HG03442 (cell line): ENCODE measurements around the gene MAN2B1.
"Not testable (repeated sequence)": the region's sequence is repeated elsewhere in the genome, so short reads cannot be mapped to it uniquely, and the experiment has no call there.

Experiments
- ATAC-seq: cut with Tn5 transposase; IDR thresholded peaks from one replicate; pipeline ENCODE4 v1.9.1; 2021; ENCODE audit warnings: mild to moderate bottlenecking, moderate library complexity; ENCODE audit not compliant: unreplicated experiment

The MAN2B1 gene

DNA sequence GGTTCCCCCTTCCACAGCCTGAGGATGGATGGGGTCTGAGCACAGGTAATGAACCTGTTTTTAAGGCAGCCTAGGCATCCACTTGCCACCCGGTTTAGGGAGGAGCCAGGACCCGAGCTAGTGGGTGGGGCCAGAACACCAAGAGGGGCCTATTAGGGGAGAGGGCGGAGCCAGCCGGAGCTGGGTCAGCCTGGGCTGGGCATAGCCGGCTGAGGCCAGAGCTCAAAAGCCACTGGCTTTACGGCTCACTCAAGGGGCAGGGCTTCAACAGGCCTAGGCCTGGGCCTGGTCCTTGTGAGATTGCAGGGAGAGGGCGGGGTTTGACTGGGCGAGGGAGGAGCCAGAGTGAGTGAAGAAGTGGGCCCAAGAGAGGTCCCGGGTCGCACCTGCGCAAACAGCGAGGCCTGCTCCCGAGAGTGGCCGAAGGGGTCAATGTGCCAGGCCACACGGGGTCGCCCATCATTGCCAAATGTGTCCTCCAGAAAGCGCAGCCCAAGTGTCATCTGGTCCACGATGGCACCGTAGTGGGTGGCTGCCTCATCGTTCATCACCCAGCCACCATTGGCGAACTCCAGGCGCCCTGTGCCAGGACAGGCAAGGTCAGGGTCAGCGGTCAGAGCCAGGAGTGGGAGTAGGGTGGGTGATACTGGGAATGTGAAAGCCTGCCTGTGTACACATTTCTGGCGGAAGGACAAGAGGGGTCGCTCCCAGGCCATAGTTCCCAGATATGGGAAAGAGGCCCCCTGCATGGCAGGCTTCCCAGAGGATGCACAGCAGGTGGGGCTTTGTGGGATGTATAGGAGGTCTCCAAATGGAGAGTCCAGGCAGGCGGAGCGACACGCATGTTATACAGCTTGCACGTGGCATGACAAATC lies 1.9 kb downstream of the MAN2B1 start:
- no peak for ATAC-seq

DNA sequence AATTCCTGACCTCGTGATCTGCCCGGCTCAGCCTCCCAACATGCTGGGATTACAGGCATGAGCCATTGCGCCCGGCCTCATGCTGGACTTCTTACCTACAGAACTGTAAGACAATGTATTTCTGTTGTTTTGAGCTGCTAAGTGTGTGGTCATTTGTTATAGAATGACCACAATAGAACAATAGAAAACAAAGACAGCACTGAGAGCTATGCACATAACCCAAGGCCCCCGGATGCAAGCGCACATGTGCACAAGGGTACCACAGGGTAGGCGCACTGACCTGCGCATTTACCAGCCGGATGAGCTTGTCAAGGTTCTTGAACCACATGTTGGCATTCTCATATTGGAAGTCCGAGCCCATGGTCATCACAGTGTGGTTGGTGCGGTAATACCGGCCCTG lies 5.6 kb downstream of the MAN2B1 start:
- ATAC-seq, result no peak

DNA sequence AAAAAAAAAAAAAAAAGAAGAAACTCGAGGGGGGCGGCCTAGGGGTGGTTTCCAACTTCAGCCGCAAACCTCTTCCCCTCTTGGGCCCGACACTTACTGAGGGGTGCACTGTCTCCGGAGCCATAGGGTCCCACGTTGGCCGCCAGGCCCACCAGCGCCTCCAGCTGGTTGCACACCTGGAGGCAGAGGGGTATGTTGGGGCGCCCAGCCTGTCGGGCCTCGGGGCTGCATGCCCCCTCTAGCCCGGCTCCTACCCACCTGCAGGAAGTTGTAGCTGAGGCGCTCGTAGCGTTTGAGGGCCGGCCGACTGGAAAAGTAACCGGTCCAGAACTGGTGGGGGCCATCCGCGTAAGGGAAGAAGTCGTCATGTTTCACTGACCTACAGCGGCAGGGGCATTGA lies 8.6 kb downstream of the MAN2B1 start:
- no peak for ATAC-seq

DNA sequence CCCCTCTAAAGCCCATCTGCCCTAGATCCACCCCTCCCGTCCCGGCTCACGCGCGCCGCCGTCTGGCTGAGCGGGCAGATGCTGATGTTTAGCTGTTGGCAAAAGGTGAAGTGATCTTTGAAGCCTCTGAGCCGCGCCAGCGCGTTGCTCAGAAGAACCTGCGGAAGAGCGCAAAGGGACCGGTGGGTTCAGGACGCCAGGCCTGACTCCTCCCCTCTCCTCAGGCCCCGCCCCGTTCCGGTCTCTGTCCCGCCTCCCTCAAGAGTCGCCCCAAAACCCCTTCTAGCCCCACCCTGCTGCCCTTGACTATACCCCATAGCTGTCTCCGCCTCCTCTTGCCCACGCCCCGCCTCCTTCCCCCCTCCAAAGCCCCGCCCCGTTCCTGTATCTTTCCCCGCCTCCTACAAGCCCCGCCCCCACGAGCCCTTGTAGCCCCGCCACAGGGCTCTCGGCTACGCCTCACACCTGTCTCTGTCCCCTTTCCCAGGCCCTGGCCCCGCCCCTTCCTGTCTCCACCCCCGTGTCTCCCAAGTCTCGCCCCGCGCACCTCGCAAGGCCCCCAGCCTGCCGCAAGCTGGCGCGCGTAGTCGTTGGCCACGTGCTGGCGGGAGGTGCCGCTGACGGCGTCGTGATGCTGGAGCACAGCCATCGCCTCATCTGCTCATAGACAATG lies 9.5 kb downstream of the MAN2B1 start:
- ATAC-seq, result no peak

DNA sequence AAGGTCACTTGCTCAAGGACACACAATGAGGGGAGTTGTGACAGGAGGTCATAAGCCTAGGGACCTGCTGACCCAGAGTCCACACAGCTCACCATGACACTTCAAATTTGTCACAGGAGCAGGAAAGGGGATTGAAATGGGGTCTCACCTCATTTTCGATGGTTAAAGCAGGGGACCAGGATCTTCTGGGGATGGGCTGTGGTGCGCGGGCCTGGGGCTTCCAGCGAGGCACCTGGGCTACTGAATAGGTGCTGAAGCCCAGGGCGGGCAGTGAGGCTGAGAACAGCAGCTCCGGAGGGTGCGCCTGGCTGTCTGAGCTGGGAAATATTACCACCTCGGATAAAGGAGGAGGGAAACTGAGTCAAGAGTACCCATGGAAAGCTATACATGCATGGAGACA lies 11.0 kb downstream of the MAN2B1 start:
- ATAC-seq, result no peak

DNA sequence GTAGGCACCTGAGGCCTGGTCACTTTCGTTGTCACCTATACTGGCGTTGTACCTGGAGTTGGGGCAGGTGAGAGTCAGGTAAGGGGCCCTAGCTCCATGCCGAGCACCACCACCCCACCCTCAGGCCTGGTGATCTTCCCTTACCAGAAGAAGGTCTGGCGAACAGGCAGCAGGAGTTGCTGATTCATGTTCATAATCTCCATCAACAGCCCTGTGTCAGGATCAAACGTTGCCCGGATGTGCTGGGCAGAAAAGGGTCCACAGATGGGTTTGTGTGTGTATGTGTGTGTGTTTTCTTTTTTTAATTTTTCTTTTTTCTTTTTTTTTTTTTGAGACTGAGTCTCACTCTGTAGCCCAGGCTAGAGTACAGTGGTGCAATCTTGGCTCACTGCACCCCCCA lies 14.3 kb downstream of the MAN2B1 start:
- no peak for ATAC-seq

DNA sequence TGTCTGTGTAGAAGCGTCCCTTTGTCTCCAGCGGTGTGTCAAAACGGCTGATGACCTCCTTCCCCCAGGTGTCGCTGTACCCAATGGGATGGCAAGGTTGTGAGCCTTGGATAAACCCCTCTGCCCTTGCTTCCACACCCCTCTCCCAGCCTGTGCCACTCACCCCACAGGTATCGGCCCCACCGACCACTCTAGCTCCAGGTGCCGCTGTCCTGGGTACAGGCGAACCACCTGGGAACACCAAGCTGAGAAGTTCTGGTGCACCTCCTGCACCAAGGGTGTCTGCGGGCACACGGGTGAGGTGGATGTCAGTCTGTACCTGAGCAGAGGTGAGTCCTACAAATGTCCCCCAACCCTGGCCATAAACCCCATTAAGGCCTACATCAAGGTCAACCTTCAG lies 16.6 kb downstream of the MAN2B1 start:
- no peak for ATAC-seq

DNA sequence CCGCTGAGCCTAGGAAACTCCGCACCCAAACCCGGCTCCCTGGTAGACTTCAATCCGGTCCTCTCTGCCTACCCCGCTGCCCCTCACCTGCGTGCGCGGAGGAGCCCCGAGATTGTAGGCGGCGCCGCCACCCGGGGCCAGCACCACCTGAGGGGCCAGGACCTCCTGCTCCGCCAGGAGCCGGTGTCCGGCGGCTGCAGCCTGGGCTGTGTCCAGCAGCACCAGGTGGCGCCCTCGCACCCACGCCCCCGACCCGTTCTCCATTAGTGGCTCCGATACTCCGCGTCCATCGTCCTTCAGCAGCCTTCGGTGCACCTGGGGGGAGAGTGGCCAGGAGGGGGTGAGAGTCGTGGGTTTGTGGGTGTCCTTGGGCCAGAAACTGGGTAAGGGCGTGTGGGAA lies 18.5 kb downstream of the MAN2B1 start:
- no peak for ATAC-seq

DNA sequence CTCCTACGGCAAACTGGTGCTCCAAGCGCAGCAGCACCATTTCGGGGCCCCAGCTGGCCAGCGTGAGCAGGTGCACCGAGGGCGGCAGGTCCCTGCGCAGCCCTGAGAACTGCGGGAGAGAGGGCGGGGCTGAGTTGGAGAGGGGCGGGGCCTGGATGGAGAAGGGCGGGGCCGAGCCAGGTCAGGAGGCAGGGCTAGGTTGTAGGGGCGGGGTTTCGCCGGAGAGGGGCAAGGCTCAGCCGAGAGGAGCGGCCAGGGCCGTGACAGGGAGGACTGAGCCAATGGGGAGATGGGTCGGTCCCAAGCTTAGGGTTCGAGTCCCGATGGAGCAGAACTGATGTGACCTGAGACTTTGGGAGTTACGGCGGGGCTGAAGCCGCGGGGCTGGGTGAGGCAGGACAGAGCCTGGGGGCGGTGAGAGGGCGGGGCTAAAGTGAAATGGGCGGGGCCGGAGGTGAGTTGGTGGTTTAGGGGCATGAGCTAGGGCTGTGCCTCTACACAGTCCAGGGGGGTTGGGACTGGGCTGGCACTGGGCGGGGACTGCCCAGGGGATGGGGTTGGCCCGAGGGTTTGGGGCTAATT lies 19.0 kb downstream of the MAN2B1 start:
- no peak for ATAC-seq

DNA sequence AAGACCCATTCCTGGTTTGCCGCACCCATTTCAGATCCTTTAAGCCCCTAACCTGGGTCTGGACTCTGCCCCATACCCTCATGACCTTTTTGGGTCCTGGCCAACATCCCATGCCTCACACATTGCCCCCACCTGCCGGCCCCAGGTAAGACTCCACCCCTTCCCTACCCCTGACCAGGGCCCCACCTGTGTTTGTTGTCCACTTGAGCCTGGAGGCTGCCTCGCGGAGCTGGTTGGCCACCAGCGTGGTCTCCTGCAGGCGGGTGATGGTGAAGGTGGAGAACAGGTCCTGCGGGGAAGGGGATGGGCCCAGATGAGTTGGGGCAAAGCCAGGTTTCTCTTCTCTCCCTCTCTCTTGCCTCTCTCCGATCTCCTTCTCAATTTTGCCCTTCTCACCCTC lies 19.5 kb downstream of the MAN2B1 start:
- ATAC-seq, result no peak

DNA sequence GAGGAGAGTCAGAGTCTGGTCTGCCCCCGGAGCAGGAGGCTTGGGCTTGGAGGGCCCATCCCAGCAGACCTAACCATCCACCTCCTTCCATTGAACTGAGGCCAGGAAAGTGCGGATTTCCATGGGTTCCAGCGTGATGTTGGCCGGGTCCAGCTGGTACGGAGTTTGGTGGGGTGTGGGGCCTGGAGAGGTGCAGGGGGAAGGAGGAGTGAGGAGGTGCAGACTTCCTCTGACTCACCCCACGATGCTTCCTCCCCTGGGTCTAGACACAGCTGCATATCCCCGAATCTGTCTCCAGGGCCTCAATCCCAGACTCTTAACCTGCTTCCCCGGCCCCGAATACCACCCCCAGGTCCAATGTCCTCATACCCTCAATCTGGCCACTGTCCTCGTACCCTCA lies 20.0 kb downstream of the MAN2B1 start:
- ATAC-seq, result no peak

DNA sequence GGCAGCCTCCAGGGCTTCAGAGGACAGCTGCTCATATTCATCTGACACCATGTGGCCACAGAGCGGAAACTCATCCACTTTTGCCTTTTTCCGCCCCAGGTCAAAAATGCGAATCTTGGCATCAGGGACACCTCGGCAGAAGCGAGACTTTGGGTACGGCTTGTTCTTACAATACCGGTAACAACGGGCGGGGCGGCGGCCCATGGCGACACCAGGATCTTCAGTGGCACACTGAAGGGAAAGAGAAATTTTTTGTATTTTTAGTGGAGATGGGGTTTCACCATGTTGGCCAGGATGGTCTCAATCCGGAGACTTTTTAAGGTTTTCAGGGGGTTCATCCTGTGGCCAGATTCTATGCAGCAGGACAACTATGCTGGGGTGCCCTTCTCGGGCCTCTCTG lies 22.8 kb downstream of the MAN2B1 start:
- not testable (repeated sequence) for ATAC-seq

DNA sequence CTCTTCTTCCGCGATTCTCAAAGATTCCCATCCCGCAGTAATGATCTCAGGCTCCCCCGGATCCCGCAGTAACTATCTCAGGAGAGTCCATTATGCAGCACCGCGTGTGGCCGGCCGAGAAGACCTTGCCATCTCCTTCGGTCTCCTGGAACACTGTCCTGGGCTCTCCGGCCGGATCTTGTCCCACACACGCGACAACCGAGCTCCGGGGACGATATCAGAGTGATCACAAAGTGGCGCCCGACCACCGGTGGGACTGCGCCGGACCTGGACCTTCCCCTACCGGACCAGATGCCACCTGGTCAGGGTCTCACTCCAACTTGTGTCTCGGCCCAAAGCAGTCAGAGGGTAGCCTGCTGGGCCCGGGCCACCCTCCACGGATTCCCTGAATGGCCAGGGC lies 24.0 kb downstream of the MAN2B1 start:
- no peak for ATAC-seq

DNA sequence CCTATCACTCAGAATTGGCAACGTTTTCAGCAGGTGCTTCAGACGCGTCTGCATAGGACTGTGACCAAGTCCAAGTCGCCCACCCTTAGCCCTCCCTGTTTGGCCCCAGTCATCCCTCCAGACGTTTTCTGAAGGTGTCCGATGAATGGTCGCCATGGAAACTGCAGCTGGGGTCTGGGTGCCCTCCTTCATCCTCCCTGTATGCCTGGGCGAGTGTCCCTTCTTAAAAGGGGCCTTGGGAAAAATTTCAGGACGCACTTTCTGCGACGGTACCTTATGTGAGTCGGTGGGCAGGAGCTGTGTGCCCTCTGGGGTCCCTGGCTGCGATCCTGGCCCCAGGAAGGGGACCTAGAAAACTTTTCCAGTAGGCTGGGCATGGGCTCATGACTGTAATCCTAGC lies 25.1 kb downstream of the MAN2B1 start:
- ATAC-seq, result no peak

DNA sequence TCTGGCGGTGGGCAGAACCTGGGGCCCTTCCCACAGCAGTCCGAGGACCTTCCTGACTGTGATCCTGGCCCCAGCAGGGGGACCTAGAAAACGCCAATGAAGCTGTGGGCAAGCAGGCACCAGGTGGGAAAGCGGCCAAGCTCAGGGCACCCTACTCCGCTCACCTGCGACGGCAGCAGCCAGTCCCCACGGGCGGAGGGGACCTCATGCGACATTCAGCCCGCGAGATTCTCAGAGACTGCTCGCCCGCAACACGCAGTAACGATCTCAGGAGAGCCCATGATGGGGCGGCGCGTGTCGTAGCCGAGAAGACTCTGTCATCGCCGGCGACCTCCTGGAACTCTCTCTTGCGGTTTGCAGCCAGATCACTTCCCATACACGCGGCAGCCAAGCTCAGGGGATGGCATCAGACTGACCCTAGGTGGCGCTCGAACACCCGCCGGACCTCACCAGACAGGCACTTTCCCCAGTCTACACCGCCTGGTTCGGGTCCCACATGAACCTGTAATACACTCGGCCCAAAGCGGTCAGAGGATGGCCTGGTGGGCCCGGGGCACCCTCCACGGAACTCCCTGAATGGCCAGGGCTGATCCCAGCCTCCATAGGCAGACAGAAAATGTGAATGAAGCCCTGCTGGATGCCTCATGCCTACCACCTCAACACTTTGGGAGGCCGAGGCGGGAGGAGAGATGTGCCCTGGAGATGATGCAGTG lies 26.5 kb downstream of the MAN2B1 start:
- ATAC-seq, result no peak

DNA sequence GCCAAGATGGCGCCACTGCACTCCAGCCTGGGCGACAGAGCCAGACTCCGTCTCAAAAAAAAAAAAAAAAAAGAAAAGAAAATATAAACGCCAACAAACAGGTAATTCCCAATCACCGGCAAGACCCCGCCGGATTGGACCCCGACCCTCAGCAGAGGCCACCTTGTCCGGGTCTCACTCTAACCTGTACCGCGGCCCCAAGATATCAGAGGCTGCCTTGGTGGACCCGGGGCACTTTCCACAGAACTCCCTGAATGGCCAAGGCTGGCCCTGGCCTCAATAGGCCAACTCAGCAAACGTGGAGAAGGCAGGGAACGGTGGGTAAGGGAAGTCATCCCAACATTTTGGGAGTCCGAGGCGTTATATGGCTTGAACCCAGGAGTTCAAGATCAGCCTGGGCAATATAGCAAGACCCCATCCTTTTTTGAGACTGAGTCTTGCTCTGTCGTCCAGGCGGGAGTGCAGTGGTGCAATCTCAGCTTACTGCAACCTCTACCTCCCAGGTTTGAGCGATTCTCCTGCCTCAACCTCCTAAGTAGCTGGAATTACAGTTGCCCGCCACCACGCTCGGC lies 27.8 kb downstream of the MAN2B1 start:
- ATAC-seq, result no peak

DNA sequence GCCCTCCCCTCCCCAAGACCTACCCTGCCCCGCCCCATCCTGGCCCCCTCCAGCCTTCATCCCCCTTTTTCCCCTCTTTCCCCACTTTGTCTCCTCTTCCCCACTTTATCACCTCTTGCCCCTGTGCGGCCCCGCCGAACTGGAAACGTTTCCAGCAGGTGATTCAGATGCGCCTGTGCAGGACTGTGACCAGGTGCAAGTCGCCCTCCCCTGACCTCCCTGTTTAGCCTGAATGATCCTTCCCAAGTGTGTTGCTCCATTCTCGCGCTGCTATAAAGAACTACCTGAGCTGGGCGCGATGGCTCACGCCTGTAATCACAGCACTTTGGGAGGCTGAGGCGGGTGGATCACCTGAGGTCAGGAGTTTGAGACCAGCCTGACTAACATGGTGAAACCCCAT lies 29.9 kb downstream of the MAN2B1 start:
- no peak for ATAC-seq

DNA sequence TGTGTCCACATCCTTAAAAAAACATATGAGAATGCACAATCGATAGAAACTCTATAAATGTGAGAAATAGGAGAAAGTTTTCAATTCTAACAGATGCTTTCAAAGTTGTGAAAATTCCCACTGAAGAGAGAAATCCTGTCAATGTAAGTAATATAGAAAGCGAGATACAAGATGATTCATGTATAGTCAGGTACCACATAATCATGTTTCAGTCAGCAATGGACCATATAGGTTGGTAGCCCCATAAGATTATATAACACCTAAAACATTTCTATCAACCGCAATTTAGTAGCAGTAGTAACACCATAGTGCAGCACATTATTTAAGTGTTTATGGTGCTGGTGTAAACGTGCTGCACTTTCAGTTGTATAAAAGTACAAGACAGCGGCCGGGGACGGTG lies 37.3 kb downstream of the MAN2B1 start:
- no peak for ATAC-seq

DNA sequence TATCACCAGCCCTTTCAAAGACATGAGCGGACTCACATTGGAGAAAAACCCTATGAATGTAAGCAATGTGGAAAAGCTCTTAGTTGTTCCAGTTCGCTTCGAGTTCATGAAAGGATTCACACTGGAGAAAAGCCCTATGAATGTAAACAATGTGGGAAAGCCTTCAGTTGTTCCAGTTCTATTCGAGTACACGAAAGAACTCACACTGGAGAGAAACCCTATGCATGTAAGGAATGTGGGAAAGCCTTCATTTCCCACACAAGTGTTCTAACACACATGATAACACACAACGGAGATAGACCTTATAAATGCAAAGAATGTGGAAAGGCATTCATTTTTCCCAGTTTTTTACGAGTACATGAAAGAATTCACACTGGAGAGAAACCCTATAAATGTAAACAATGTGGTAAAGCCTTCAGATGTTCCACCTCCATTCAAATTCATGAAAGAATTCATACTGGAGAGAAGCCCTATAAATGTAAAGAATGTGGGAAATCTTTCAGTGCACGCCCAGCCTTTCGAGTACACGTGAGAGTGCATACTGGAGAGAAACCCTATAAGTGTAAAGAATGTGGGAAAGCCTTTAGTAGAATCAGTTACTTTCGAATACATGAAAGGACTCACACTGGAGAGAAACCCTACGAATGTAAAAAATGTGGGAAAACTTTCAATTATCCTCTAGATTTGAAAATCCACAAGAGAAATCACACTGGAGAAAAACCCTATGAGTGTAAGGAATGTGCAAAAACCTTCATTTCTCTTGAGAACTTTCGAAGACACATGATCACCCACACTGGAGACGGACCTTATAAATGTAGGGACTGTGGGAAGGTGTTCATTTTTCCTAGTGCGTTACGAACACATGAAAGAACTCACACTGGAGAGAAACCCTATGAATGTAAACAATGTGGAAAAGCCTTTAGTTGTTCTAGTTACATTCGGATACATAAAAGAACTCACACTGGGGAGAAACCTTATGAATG lies 38.2 kb downstream of the MAN2B1 start:
- ATAC-seq, result no peak

DNA sequence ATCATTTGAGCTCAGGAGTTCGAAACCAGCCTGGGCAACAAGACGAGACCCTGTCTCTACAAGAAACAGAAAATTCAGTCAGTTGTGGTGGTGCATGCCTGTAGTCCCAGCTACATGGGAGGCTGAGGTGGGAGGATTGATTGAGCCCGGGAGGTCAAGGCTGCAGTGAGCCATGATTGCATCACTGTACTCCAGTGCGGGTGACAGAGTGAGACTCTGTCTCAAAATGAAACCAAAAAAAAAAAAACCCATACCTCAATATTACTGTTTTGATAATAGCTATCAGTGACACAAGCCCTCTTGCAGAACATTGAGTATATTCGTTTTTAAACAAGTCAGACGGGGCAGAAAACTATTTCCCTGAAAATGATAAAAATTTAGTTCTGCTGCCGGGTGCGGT lies 39.6 kb downstream of the MAN2B1 start:
- ATAC-seq, result no peak
